Measurements from ENCODE around the gene C1orf87.

C1orf87 gene

DNA sequence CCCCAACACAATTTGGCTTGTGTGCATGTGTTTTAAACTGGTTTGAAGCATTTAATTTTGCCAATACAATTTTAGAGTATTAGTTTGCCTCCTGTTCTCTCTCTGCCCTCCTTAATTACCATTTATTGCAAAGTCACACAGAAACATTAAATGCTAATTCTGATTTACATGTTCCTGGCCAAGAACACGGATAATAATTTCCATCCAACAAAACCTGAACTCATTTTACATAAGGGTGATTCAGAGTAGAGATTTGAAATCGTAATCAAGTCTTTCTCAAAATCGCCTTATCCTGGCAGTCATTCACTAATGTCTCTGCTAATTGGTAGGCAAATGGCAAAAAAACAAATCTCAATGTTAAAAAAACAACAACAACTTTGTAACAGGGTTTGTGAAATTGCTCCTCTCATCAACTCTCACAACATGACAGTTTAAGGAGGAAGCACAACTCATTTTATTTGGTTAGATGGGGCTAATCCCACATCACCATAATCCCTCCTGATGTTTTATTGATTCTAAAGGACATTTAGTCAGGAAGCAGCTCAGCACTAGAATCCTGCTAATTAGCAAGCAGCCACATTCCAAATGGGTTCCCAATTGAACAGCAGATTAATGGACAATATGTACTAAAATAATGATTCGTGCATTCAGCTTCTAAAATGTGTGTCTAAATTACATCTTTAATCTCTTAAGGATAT lies 55.9 kb downstream of the C1orf87 start:
- ChIA-PET CTCF (interaction anchor here (0.9 kb wide), 1 partner anchor 9 kb away, joined by 4 read pairs; no protein-coding TSS in a partner anchor), POLR2A (no interaction called here)
- no peak for DNase-seq (ENCODE audit: extremely low spot score)
- TF ChIP-seq, protein P1, sequence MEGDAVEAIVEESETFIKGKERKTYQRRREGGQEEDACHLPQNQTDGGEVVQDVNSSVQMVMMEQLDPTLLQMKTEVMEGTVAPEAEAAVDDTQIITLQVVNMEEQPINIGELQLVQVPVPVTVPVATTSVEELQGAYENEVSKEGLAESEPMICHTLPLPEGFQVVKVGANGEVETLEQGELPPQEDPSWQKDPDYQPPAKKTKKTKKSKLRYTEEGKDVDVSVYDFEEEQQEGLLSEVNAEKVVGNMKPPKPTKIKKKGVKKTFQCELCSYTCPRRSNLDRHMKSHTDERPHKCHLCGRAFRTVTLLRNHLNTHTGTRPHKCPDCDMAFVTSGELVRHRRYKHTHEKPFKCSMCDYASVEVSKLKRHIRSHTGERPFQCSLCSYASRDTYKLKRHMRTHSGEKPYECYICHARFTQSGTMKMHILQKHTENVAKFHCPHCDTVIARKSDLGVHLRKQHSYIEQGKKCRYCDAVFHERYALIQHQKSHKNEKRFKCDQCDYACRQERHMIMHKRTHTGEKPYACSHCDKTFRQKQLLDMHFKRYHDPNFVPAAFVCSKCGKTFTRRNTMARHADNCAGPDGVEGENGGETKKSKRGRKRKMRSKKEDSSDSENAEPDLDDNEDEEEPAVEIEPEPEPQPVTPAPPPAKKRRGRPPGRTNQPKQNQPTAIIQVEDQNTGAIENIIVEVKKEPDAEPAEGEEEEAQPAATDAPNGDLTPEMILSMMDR (IDR thresholded peaks at IDR 0.05; ENCODE audit: control extremely low read depth, extremely low read depth, low read depth, missing control alignments) = no peak

DNA sequence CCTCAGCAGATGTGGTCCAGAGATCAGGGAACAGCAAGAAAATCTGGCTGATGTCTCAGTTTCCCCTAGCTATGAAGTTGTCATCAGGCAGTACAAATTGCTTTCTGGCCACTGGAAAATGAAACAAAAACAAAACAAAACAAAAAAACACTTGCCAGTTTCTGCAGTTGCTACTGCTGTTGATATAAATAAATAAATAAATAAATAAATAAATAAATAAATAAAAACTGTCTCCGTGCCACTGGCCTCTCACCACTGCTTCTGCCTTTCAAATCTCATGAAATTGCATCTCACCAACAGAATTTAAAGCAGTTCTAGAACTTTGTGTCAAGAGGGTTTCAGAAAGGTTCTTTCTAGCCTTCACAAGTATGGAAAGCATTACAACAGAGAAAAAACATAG lies 62.9 kb downstream of the C1orf87 start:
- CTCF ChIA-PET = interaction anchor here (1.0 to 1.3 kb wide), 2 partner anchors 12 to 13 kb away, joined by 3 to 4 read pairs; no protein-coding TSS in a partner anchor
- TF ChIP-seq, protein P1 (IDR thresholded peaks at IDR 0.05; ENCODE audit: control extremely low read depth, extremely low read depth, low read depth, missing control alignments) = no peak

DNA sequence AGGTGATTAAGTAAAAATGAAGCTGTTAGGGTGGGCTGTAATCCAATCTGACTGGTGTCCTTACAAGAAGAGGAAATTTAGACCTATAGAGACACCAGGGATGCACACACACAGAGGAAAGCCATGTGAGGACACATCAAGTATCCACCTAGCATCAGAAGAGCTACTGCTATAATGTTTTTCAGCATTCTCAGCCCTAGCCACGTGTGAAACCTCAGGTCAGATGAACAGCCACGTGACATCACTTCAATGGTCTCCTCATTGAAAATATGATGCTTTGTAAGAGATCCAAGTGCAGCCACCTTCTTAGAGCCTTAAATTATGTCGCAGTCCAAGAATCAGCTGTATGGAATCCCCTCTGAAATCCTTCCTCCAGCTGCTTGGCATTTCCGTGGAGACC lies 65.1 kb downstream of the C1orf87 start:
- TF ChIP-seq, protein P1 (IDR thresholded peaks at IDR 0.05; ENCODE audit: control extremely low read depth, extremely low read depth, low read depth, missing control alignments) = no peak
- CTCF ChIA-PET = interaction anchor here (1.2 to 1.3 kb wide), 2 partner anchors 9 to 31 kb away, joined by 4 read pairs; no protein-coding TSS in a partner anchor

More for the DNA sequence above, 62.9 kb downstream of the C1orf87 start:
- no peak for DNase-seq (ENCODE audit: extremely low spot score)
- POLR2A ChIA-PET = no interaction called here

DNA sequence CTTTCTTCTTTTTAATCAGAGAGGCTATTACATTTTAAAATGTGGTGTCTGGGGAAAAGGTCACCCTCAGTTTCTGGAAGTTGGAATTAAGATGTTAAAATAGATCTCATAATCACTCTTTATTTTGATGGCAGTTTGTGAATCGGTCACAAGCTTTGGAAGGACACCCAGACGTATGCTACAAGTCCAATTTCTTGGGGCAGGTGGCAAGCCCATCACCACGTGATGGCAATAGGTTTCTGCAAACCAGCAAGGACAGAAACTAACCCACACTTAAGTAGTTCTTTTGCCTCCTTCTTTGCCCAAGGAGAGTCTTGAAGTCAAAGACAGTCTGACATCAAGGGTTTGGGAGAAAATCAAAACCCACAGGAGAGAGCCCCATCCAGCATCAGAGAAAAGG lies 72.9 kb downstream of the C1orf87 start:
- TF ChIP-seq, protein P1 (IDR thresholded peaks at IDR 0.05; ENCODE audit: control extremely low read depth, extremely low read depth, low read depth, missing control alignments) = no peak
- no peak for DNase-seq (ENCODE audit: extremely low spot score)
- POLR2A ChIA-PET = no interaction called here
- CTCF ChIA-PET = no interaction called here

More for the DNA sequence above, 65.1 kb downstream of the C1orf87 start:
- no peak for DNase-seq (ENCODE audit: extremely low spot score)
- POLR2A ChIA-PET = interaction anchor here (0.5 kb wide), 1 partner anchor 14 kb away, joined by 3 read pairs; no protein-coding TSS in a partner anchor

DNA sequence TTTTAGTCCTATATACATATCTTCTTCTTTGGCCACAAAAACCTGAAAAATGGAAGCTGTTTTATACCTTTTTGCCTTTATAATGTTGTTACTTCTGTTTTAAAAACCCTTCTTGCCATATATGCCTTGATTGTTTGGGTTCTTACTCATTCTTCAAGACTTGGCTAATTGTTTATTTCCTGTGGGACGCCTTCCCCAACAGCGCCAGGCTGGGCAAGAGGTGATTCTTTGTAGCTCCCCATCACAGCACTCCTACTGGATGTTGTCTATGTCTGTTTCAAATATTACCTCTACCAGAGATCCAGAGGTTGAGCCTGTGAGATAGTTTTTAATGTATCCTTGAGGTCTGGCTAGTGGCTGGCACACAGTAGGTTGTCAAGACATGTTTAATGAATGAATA lies 73.8 kb downstream of the C1orf87 start:
- DNase-seq (ENCODE audit: extremely low spot score) = no peak
- POLR2A ChIA-PET = no interaction called here
- TF ChIP-seq, protein P1 (IDR thresholded peaks at IDR 0.05; ENCODE audit: control extremely low read depth, extremely low read depth, low read depth, missing control alignments) = no peak
- CTCF ChIA-PET = interaction anchor here (1.2 to 2.6 kb wide), 3 partner anchors 9 to 29 kb away, joined by 3 to 11 read pairs (median 4); no protein-coding TSS in a partner anchor

DNA sequence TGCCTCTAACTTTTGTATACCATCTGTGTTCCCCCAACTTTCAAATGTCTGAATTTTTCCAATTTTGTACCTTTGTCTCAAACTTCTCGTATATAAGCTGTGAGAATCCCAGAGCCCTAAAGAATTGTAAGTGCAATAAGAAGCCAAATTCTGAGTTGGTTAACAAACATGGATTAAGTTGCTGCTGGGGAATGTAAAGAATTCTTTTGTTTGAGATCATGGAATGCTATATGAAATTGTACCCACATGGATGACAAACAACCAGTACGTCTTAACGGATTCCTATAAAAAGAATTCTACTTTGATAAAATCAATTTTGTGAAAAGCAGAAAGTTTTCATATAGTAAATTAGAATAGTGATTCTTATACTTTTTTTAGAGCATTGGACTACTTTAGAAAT lies 74.6 kb downstream of the C1orf87 start:
- ChIA-PET CTCF (interaction anchor here (1.2 to 2.6 kb wide), 3 partner anchors 10 to 28 kb away, joined by 3 to 11 read pairs (median 4); no protein-coding TSS in a partner anchor), POLR2A (no interaction called here)
- DNase-seq (ENCODE audit: extremely low spot score) = no peak
- TF ChIP-seq, protein P1 (IDR thresholded peaks at IDR 0.05; ENCODE audit: control extremely low read depth, extremely low read depth, low read depth, missing control alignments) = no peak
